Peyer's patch (tissue), 4 donors: ENCODE data around the gene FGF22.

Source experiments
- CTCF ChIP-seq, 6 experiments: fragments of 450-650 bp in 4 of 6; fragments of 200-600 bp in 2 of 6; sonication (generic) in 1 of 6; IDR thresholded peaks; one replicate each; pipeline ENCODE4 v1.5.1; 2017 to 2019; ENCODE audit warnings: antibody characterized with exemption in 6 of 6, mild to moderate bottlenecking in 3 of 6, moderate library complexity in 1 of 6
- POLR2A ChIP-seq, 2 donors: fragments of 450-650 bp; IDR thresholded peaks; one replicate each; pipeline ENCODE4 v1.5.1; 2017; ENCODE audit warnings: antibody characterized with exemption in 2 of 2, mild to moderate bottlenecking in 2 of 2, moderate library complexity in 2 of 2

GRCh38 chr19:620166-620862, 19.4 kb upstream of the FGF22 start:
- TF ChIP-seq CTCF (IDR thresholded peaks at IDR 0.05), result no peak
- no peak for TF ChIP-seq POLR2A (IDR thresholded peaks at IDR 0.05)
